Placental pericyte (primary cell): ENCODE measurements around the gene RGN. TPM values are rescaled to one million over a fixed set of nuclear protein-coding genes. Genes with fewer than 3 reads are reported as not detected.

Source experiments
- small RNA-seq: library from RNA; depleted of rRNA; stranded (forward); fragments of <200 nt; gene quantifications from one replicate; pipeline ENCODE3, GENCODE V24; 2012; ENCODE audit warnings: low replicate concordance
- total RNA-seq: library from RNA; depleted of rRNA; stranded (reverse); fragments of >200 nt; gene quantifications from 2 replicates; pipeline ENCODE4 v1.2.3, GENCODE V29; 2012

Gene RGN
- 1.1 TPM in 1 of 2 replicates, not detected in the other for total RNA-seq

GRCh38 chrX:47078129-47079043, at the start of gene RGN:
Gene RGN, plus strand, starts transcription at chrX:47078443. Its CDS starts 2,702 bp downstream, at chrX:47081145.

Small RNAs within 50 kb of the gene (small RNA-seq; reads per million reads assigned to genes)
- gene RNU12-2P (0.75 reads per million, percentile 33 among the genes with 10 or more reads in this experiment), gene RNU6-1189P (0.10 reads per million)

Other genes starting within 250 kb of the RGN start
- 16.2 and 34.5 TPM in 2 replicates for gene RP2, start 241.4 kb upstream of the RGN start, total RNA-seq
- gene JADE3, start 166.0 kb upstream of the RGN start, total RNA-seq = 2.6 and 5.5 TPM in 2 replicates
- 42.8 and 78.1 TPM in 2 replicates for gene NDUFB11, start 66.3 kb downstream of the RGN start, total RNA-seq
- gene RBM10, start 66.8 kb downstream of the RGN start, total RNA-seq = 44.0 and 69.6 TPM in 2 replicates
- 203 and 230 TPM in 2 replicates for gene UBA1, start 115.4 kb downstream of the RGN start, total RNA-seq
- gene CDK16, start 140.2 kb downstream of the RGN start, total RNA-seq = 127 and 143 TPM in 2 replicates
- gene USP11, start 154.6 kb downstream of the RGN start, total RNA-seq = 47.7 and 65.2 TPM in 2 replicates